GM21515 (cell line): ENCODE measurements around the gene CYP2W1.
A peak's percentile ranks its signal among the peaks of the same experiment; 100 is the strongest.
"Not testable (repeated sequence)": the region's sequence is repeated elsewhere in the genome, so short reads cannot be mapped to it uniquely, and the experiment has no call there.

Experiments used
- ATAC-seq: cut with Tn5 transposase; IDR thresholded peaks from one replicate; pipeline ENCODE4 v1.9.1; 2021; ENCODE audit not compliant: unreplicated experiment

CYP2W1 gene

DNA sequence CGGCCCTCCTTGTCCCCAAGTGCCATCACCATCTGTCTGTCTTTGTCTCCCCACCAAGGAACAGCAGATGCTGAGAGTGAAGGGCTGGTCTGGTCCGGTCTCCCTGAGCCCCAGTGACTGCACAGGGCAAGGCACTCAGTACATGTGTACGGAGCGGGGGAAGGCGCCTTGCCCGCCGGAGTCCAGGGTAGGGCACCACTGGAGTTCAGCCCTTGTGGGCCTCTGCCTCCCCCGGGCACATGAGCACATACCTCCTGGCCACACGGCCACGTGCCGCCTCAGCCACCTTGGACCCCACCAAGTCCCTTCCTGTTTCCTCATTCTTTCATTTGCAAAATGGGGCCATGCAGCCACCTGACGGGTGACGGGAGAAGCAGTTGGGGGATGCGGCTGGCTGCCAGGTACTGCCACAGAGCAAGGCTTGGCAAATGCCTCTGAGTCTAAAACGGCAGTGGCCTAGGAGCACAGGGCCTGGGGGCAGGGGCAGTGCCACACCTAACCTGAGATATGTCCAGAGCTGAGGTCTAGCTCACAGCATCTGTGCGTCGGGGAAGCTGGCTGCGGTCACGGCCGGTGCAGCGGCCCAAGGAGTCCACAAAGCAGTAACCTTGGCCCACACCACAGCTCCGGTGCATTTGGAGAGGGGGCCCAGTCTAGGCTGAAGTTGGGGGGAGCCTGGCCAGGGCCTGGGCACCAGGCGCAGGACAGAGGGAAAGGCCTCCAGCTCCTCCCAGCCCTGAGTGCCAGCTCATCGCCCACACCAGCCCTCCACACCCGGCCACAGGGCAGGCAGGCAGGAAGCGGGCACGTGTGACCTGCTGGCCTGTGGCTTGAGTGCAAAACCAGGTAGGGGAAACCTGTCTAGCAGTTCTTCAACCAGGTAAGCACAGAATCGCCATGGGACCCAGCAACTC is 33.7 kb upstream of the CYP2W1 start:
- ATAC-seq = no peak

DNA sequence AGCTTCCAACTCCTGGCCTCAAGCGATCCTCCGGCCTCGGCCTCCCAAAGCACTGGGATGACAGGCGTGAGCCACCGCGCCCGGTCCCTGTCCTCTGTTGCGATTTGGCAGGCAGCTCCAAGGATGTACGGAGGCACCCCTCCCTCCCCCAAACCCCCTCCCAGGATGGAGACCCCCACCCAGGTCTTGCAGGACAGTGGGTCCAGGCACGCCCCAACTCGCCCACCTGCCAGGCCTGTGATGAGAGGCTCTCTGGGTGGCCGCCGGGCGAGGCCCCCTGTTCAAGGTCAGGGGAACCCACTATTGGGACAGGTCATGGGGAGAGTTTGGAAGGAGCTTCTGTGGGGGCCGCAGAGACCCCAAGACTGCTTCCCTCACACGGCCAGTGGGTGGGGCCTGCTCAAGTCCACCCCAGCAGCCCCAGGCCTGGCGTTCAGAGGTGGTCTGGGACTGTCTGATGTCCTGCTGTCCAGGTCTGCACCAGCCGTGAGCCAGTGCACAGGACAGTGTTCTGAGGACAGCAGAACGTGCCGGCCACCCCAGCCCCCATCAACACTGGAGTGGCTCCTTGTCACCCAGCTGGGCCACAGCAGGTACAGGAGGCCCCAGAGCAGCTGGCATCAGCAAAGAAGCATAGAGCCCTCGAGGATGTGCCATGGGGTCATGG is 31.0 kb upstream of the CYP2W1 start:
- ATAC-seq = no peak

DNA sequence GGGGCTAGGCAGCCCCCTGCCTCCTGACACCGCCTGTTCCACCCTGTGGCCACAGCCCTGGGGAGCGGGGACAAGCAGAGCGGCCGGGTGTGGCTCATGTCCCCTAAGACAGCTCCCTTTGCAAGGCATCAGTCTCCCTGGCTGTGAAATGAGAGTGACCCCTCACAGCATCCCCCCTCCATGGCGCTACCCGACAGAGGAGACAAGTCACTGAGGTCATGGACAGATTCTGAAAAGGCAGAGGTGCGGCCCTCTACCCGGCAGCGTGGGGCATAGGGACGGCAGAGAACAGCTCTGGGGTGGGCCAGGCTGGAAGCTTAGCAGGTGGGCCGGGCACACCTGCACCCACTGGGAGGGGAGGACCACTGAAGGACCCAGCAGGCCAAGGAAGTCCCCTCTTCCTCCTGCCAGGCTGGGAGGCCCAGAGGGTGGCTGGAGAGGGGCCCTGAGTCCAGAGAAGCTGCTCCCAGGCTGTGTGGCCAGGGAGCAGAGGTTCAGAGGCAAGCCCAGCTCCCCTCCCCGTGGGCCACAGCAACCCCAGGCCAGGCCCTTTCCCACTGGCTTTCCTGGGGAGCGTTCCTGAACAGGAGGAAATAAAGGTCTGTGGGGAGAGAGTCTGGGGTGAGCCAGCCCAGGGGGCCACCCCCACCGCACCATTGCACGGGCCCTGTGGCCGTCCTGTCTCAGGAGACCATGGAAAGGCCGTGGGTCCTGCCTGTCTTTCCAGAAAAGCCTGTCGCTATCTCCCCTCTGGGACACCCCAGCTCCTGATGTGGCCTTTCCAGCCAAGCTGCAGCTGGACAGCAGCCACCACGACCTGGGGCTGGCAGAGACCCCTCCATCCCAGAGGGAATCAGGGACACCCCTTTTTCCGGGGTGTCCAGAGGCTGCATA is 30.2 kb upstream of the CYP2W1 start:
- no peak for ATAC-seq

DNA sequence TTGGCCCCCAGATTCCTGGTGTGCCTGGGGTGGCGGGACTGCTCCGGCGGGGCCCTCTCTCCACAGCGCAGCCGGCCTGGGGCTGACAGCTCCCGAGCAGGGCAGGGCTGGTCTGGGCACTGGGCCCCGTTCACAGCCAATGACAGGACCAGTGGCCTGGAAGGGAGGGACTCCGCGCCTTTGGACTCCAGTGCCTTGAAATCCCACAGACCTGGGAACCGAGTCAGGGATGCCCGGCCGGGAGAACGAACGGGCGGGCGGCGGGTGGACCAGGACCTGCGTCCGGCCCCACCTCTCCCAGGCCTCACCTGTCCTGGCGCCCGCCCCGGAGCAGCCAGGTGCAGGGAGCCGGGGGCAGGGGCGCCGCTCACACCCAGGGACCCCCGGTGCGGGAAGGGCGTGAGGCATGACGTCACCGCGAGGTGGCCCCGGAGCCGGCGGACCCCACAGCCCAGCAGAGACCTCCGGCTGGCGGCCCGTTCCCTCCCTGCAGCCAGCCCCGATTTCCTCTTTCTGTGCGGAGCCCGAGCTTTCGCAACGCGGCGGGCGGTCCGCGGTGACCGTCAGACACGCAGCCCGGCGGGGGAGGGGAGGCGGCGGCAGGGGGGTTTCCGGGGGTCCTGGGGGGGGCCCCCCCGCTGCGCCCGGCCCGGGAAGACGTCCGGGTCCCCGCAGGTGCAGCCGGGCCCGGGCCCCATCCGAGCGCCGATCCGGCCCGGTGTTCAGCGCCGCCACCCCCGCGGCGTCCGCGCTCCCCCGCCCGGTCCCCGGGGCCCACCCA is 29.2 kb upstream of the CYP2W1 start:
- peak; percentile 17 for ATAC-seq

DNA sequence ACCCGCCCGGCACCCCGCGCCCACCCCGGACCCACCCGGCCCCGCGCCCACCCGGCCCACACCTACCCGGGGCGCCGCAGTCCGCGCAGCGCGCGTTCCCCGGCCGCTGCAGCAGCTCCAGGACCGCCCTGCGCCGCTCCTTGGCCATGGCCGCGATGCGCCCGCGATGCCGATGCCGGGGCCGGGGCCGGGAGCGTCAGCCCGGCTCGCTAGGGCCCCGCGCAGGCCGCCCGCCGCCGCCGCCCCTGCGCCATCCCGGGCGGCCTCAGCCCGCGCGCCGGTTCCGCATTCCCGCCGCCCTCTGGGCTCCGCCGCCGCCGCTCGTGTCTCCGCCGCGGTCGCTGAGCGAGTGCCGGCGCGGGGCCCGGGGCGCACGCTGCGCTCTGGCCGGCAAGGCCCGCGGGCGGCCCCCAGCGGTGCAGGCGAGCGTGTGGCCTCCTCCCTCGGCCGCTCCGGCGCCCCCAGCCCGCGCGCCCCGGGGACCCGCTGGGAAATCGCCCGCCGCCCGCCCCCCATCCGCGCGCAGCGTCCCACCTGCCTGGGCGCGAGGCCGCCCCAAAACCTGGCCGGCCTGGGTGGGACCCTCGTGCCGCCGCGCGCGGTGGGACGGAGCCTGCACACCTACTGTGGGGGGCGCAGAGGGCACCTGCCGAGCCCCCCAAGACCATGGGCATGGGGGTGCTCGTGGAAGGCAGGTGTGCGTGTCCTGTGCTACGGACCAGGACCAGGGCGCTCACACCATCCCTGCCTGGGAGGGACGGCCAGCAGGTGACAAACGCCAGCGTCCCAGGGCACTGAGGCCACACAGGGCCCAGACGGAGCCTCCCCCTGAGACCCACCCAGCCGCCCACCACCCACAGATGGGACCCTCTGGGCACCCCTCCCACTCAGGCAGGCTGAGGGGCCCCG is 28.4 kb upstream of the CYP2W1 start, which contains the start of gene ADAP1:
Gene ADAP1 (minus strand): TSS at position 351 of the 909 bp plus-strand sequence. CDS start 203 bp downstream, at position 148.
- ATAC-seq = peak; percentile 50

DNA sequence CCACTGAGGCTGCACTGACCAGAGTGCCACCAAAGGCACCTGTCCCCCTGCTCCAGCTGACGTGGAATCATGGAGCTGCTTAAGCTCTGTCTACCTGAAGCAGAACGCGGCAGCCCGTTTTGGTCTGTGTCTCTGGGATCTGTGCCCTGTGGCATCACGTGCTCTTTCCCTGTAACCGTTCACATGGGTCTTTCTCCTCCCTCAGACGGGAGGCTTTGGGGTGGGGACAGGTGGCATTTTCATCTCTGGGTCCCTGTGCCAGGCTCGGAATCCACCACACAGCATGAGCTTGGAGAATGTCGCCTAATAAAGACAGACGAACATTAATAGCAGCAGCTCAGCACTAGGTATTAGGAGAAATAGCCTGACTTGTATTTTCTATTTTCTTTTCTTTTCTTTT is 26.9 kb upstream of the CYP2W1 start:
- ATAC-seq = no peak

DNA sequence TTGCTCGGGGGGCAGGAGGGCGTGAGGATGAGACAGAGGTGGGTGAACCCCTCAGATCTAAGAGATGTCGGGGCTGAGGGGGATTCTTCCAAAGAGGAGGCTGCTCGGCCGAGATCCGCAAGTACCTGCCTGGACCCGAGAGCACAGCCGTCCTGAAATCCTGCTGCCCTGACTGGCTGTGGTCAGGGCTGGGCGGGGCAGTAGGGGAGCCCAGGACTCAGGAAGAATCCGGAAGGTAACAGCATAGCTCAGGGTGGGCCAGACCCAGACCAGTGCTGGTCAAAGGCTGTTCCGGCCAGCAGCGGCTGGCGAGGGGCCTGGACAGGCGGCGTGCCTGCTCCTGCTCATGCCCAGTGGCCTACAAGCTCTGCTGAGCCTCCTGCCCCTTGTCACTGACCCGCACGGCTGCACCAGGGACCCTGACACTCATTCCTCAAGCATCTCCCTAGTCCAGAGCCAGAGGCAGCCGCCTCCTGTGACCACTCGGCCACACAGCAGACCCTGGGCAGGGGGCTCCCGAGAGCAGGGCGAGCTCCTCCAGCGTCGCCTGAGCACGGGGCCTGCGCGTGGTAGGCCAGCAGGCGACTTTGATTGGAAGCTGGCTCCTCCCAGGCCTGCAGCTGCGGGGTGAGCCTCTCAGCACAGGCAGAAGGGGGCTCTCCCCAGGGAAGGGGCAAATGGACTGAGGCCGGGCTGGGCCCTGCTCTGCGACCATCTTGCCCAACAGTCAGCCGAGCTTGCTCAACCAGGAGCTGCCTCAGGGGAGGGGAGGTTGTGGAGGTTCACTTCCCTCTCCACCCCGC is 25.4 kb upstream of the CYP2W1 start:
- ATAC-seq = no peak

DNA sequence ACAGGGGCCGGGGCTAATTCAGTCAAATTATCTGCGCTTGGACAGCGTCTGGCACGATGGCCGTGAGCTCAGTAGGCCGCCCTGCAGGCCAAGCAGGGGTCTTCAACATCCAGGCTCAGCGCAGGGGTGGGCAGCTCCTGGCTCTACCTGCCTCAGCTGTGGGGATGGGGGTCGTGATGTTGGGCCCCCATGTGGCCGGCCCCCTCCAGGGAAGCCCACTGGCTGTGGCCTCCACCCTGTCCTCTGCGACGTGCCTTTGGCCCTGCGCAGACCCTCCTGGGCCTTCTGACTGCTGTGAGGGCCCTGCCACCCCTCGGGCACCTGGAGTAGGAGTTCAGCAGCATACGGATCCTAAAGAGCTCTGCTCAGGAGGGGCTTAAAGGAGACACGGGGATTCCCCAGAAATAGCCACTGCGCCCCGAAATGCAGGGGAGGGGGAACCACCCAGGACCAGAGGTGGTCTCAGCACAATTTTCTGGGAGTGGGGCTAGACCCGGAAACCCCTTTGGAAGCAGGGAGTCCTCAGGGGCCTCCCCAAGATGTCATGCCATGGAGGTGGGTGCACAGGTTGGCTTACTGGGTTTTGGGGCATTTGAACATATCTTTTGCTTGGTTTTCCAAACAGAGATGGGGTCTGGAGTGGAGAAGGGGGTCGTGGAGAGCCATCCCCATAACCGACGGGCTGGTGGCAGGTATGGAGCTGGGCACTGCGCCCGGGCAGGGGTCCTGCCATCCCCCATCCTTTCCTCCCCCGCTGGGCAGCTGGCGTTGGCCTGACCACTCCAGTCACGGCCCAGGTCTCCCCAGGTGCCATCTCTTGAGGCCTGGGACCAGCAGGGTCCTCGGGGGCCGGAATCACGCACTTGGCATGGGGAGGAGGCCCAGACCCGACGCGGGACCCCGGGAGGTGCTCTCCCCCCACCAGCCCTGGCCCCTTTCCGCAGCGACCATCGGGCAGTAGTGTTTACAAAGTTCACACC is 24.5 kb upstream of the CYP2W1 start:
- no peak for ATAC-seq

DNA sequence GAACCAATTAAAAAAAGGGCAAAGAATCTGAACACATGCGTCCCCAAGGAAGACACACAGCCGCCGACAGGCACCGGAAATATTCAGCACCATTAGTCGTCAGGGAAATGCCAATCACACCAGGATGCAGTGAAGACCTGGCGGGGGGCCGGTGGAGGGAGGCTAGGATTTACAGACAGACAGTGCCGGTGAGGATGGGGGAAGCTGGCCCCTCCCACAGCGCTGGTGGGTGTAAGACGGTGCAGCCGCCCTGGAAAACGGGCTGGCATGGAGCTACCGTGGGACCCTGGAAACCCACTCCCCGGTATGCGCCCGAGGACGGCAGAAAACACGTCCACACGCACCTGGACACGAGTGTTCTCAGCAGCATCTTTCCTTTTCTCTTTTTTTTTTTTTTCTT is 23.7 kb upstream of the CYP2W1 start:
- ATAC-seq = no peak

DNA sequence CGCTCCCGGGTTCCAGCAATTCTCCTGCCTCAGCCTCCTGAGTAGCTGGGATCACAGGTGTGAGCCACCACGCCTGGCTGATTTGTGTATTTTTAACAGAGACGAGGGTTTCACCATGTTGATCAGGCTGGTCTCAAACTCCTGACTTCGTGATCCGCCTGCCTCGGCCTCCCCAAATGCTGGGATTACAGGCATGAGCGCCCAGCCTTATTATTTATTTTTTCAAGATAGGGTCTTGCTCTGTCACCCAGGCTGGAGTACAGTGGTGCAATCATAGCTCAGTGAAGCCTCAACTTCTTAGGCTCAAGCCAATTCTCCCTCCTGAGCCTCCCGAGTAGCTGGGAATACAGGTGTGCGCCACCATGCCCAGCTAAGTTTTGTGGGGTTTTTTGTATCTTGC is 23.2 kb upstream of the CYP2W1 start:
- ATAC-seq = not testable (repeated sequence)

DNA sequence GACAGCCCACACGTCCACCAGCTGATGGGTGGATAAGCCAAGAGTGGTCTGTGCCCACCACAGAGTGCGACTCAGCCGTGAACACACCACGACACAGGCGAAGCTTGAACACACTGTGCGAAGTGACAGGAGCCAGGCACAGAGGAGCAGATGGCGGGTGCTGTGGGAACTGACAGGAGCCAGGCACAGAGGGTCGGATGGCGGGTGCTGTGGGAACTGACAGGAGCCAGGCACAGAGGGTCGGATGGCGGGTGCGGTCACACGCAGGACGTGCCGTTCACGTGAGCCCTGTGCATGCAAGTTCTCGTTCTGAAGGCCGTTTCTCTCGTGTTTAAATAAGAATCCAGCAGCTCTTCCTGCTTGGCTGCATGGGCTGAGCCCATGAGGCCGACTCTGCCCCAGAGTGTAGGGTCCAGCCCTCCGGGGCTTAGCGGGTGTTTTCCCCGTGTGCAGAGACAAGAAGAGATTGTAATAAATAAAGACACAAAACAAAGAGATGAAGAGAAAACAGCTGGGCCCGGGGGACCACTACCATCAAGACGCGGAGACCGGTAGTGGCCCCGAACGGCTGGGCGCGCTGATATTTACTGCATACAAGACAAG is 22.6 kb upstream of the CYP2W1 start:
- no peak for ATAC-seq

DNA sequence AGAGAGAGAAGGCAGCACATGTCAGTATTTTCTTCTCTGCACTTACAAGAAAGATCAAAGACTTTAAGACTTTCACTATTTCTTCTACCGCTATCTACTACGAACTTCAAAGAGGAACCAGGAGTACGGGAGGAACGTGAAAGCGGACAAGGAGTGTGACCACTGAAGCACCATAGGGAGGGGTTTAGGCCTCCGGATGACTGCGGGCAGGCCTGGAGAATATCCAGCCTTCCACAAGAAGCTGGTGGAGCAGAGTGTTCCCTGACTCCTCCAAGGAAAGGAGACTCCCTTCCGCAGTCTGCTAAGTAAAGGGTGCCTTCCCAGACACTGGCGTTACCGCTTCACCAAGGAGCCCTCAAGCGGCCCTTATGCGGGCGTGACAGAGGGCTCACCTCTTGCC is 22.0 kb upstream of the CYP2W1 start:
- ATAC-seq = not testable (repeated sequence)

DNA sequence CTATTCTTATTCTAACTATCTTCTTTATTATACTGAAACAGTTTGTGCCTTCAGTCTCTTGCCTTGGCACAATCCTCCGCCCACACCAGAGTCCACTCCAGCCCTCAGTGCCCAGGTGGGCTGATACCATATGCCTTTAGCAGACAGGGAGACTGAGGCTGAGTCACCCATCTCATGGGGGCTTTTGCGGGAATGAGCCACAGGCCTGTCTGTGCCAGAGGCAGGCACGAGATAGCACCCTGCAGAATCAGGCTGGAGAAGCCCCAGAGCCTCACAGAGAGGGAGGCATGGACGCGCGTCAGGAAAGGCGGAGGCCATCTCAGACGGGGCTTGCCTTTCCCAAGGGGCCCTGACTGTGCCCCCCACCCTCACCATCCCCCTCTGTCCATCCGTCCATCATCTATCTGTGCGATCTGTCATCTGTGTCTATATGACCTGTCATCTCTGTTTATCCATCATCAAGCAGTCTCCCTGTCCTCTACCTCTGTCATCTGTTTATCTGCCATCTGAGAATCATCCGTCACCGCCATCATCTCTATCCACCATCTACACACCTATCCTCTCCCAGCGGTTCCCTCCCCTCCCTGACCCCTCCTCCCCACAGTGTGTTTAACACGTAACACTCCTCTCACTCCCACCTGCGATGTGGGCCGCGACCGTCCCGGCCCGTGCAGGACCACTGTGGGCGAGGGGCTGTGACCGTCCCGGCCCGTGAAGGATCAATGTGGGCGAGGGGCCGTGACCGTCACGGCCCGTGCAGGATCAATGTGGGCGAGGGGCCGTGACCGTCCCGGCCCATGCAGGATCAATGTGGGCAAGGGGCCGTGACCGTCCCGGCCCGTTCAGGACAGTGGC is 21.2 kb upstream of the CYP2W1 start:
- ATAC-seq = no peak

DNA sequence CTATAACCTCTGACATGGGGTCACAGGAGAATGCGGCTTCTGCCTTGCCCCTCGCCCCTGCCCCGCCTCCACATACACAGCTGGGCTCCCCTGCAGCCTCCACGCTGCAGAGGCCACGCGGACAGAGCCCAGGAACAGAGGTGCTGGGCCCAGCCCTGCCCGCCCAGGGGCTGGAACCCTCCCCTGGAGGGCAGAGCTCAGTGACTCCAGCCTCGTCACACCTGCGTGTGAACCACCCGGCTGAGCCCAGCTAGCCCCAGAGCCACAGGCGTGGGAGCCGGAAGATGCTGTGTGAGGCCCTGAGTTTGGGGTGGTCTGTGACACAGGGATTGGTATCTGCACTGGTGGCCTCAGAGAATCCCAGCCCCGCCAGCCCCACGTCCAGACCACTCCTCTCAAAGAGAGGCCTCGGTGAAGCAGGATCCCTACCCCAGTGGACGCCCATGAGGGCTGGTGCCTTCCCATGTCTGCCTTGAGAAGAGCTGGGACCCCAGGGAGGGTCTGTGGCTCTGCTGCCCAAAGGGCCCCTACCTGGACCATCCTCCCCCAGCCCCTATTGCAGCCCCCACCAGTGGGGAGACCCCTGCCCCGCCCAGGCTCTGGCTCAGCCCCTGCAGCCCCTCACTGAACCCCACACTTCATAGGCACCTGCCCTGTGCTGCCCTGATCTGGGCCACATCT is 20.4 kb upstream of the CYP2W1 start:
- ATAC-seq = no peak

DNA sequence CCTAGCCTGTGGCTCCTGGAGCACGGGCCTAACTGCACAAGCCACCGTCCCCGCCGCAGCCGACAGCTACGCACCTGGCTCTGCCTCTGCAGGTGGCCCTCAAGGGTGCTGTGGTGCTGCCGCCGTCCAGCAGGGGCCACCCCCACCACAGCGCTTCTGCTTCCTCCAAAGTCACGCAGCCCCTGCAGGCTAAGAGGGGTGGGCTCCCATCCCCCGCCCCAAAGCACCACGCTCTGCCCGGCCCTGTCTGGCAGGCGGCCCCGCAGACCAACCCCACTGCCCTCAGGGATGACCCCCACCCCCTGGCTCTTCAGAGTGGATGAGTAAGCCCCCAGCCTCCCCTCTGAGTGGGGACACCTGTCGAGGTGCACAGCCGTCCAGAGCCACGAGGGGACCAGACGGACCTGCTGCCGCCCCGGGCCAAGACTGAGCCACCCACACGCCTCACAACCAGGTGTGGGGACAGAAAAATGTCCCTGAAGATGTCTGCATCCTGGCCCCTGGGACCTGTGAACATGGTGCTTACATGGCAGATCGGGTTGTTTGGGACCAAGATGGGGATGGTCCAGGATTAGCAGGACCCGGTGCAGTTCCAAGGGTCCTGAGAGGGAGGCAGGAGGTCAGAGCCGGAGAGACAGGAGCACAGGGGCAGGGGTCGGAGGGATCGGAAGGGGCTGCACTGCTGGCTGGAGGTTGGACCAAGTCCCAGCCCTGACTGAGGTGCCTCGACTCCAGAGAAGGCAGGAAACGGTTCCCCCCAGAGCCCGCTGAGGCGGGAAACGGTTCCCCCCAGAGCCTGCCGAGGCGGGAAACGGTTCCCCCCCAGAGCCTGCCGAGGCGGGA is 19.5 kb upstream of the CYP2W1 start:
- no peak for ATAC-seq
